Retinal pigment epithelial cell (primary cell): ENCODE measurements around the gene ASPRV1.

Experiments
- DNase-seq: peaks from one replicate; pipeline ENCODE4 v3.0.0-alpha.2; 2010; ENCODE audit warnings: low read depth
- H3K4me3 ChIP-seq: 2 replicates; pipeline ENCODE4 v1.5.1; 2011; ENCODE audit warnings: mild to moderate bottlenecking, low read length, control low read depth, moderate library complexity
- TF ChIP-seq, protein P1 (sequence below): conservative IDR thresholded peaks from 2 replicates; pipeline ENCODE4 v1.5.1; 2011; ENCODE audit warnings: low read depth, low read length, control low read depth, inconsistent platforms

ASPRV1 gene

GRCh38 chr2:69933254-69933828 is 28.1 kb downstream of the ASPRV1 start:
- H3K4me3 ChIP-seq, result no peak overlapping the region
- TF ChIP-seq, protein P1, sequence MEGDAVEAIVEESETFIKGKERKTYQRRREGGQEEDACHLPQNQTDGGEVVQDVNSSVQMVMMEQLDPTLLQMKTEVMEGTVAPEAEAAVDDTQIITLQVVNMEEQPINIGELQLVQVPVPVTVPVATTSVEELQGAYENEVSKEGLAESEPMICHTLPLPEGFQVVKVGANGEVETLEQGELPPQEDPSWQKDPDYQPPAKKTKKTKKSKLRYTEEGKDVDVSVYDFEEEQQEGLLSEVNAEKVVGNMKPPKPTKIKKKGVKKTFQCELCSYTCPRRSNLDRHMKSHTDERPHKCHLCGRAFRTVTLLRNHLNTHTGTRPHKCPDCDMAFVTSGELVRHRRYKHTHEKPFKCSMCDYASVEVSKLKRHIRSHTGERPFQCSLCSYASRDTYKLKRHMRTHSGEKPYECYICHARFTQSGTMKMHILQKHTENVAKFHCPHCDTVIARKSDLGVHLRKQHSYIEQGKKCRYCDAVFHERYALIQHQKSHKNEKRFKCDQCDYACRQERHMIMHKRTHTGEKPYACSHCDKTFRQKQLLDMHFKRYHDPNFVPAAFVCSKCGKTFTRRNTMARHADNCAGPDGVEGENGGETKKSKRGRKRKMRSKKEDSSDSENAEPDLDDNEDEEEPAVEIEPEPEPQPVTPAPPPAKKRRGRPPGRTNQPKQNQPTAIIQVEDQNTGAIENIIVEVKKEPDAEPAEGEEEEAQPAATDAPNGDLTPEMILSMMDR, result no peak
- no peak for DNase-seq

DNA sequence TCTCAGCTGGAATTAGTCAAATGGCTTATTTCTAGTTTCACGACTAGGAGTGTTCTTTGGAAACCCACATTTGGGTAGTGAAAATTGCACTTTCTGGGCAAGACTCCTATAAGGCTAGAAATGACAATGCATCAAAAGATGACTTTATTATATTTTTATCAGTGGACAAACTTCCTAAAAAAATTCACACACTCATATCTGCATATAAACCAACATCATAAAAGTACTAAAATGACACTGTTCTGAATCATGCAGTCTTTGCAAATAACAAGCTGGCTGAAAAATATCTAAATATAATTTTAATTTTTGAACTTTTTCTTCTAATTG is 28.9 kb downstream of the ASPRV1 start:
- DNase-seq, result no peak
- TF ChIP-seq, protein P1, result no peak
- no peak overlapping the region for H3K4me3 ChIP-seq

GRCh38 chr2:69931832-69932595 is 29.4 kb downstream of the ASPRV1 start:
- DNase-seq, result no peak
- H3K4me3 ChIP-seq, result no peak overlapping the region
- TF ChIP-seq, protein P1, result no peak

DNA sequence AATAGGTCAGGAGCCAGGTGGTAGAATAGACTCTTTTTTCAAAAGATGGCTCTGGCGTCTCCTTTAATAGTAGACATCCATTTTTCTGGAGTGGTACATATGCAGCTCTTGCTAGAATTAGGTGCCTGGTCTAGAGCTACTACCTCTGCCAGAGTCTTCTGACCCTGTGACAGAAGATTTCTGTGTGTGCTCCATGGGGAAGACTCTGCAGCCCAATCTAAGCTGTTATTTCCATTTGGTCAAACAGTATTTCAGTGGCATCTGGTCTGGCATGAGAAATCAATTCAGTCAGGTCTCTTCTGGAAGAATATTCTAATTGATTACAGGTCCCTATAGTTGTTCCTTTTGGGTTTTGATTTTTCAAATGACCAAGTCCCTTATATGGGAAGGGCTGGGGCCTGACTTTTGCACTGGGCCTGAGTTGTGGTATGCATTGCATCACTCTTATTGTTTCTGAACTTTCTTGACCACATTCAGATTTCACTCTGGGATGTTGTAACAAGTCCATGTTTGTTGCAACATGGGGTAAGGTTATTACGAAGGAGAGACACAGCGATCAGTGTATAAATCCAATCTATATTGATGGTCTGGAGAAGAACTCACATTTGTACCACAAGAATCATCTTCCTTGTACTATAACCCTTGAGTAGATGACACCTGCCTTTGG is 34.4 kb downstream of the ASPRV1 start:
- no peak for DNase-seq
- no peak overlapping the region for H3K4me3 ChIP-seq
- TF ChIP-seq, protein P1, result no peak

DNA sequence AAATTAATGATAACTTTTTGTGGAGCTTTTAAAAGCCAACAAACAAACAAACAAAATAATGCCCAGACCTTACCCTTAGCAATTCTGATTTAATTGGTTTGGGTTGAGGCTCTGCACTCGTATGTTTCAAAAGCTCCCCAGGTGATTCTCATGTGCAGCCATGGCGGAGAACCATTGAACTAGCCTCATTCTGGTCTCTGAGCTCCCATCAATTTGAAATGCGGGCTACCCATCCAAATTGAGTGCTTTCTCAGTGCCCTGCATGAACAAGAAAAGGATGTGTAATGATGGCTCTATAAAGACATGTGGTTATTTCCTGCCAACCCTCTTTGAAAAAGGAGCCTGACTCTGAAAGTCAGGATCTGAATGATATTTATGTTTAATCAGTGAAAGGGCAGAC is 38.3 kb downstream of the ASPRV1 start:
- no peak for DNase-seq
- TF ChIP-seq, protein P1, result no peak

GRCh38 chr2:69918401-69918800 is 43.0 kb downstream of the ASPRV1 start:
- DNase-seq, result no peak
- no peak overlapping the region for H3K4me3 ChIP-seq
- TF ChIP-seq, protein P1, result no peak

More for the DNA sequence above, 38.3 kb downstream of the ASPRV1 start:
- H3K4me3 ChIP-seq, result no peak overlapping the region
